Measurements from ENCODE around the gene ADCY1.

DNA sequence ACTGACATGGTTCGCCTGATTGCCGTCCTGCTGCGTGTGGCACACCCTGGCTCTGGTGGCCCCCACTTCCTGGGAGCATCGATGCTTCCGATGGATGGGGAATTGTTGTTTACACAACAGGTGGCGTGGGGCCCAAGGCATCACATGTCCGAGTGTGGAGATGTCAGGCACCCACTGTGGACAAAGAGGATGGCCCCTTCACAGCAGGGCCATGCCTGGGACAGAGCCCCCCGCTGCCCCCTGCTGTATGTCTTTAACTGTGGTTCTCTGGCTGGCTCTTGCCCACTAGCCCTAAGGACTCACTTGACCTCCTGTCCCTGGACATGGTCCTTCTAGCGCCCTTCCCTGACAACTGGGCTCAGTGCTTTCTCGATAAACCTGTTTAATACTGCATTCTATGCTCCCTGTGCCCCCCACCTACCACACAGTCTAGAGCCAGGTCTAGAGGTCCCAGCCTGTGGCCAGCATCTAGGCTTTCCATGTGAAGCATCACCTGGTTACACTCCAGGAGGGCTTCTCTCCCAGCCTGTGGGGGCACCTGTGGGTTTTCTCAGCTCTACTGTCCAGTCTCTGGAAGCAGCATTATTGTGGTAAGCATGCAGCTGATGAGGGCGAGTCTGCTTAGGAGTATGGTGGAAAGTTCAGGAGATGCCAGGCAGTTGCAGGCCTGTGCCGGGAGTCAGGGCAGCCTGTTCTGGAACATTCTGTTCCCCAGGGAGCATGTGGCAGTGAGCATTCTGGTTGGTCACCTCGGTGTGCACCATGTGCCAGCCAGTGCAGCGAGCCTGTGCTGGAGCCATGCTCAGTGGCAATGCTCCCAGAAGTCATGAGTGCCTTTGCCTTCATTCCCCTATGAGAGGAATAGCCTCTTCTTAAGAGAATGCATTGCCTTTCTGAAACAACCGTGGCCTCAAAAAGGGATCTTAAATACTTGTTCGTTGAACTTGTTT, 10.4 kb downstream of the ADCY1 start:
- TF ChIP-seq CTCF (conservative IDR thresholded peaks at IDR 0.05; ENCODE audit: low read depth, low read length), result no peak
- TF ChIP-seq EZH2 (IDR thresholded peaks at IDR 0.05; ENCODE audit: low read length, unreplicated experiment), result no peak

All from PC-3 (cell line).